Effector memory CD8-positive, alpha-beta T cell (primary cell): Measurements from ENCODE around the gene AFF3.

ENCODE experiments used
- ATAC-seq: fragments of 150-1000 bp; cut with Tn5 transposase; replicated peaks from 2 replicates; pipeline ENCODE4 v1.10.0; 2021; ENCODE audit warnings: mild to moderate bottlenecking, moderate library complexity
- DNase-seq, 3 experiments: peaks; one replicate each; pipeline ENCODE4 v3.0.0; 2021
- H3K27ac Mint-ChIP-seq, 2 donors: one replicate each; pipeline ENCODE4 v1.8.0; 2022; ENCODE audit warnings: mild to moderate bottlenecking in 2 of 2, mixed read lengths in 2 of 2, moderate library complexity in 2 of 2
- H3K27me3 Mint-ChIP-seq, 2 donors: one replicate each; pipeline ENCODE4 v1.8.0; 2022; ENCODE audit warnings: mixed read lengths in 2 of 2
- H3K36me3 Mint-ChIP-seq: one replicate; pipeline ENCODE4 v1.8.0; 2022; ENCODE audit warnings: mild to moderate bottlenecking, moderate library complexity, mixed read lengths; ENCODE audit not compliant: insufficient read depth
- H3K4me1 Mint-ChIP-seq, 2 donors: one replicate each; pipeline ENCODE4 v1.8.0; 2022; ENCODE audit warnings: low read depth in 2 of 2, mixed read lengths in 2 of 2
- H3K4me3 Mint-ChIP-seq, 2 donors: one replicate each; pipeline ENCODE4 v1.8.0; 2022; ENCODE audit warnings: mild to moderate bottlenecking in 2 of 2, mixed read lengths in 2 of 2, moderate library complexity in 2 of 2
- H3K9me3 Mint-ChIP-seq, 2 donors: one replicate each; pipeline ENCODE4 v1.8.0; 2022; ENCODE audit warnings: mixed read lengths in 2 of 2

Gene AFF3

DNA sequence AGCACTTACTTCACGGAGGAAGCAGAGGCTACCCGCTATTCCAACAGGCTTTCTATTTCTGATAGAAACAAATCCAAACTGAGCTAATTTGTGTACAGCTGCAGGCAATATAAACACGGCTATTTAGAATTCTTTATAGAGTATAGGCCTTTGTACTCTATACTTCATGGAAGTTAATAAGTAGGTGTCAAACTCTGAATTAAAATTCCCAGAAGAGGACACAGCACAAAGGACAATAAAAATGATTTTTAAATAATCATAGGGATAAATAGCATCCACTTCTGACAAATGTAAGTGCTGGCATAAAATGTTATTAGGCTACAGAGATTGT lies 261.5 kb downstream of the AFF3 start:
- no peaks in the 10 kb centered on the region for H3K4me1 Mint-ChIP-seq
- H3K4me3 Mint-ChIP-seq, result no peak overlapping the region
- peaks cover 0 to 9% of the 10 kb centered on the region in 2 donors for H3K27me3 Mint-ChIP-seq
- DNase-seq (no peak), ATAC-seq (no peak)
- no peak overlapping the region for H3K27ac Mint-ChIP-seq
- no peaks in the 10 kb centered on the region for H3K36me3 Mint-ChIP-seq
- no peaks in the 10 kb centered on the region for H3K9me3 Mint-ChIP-seq

DNA sequence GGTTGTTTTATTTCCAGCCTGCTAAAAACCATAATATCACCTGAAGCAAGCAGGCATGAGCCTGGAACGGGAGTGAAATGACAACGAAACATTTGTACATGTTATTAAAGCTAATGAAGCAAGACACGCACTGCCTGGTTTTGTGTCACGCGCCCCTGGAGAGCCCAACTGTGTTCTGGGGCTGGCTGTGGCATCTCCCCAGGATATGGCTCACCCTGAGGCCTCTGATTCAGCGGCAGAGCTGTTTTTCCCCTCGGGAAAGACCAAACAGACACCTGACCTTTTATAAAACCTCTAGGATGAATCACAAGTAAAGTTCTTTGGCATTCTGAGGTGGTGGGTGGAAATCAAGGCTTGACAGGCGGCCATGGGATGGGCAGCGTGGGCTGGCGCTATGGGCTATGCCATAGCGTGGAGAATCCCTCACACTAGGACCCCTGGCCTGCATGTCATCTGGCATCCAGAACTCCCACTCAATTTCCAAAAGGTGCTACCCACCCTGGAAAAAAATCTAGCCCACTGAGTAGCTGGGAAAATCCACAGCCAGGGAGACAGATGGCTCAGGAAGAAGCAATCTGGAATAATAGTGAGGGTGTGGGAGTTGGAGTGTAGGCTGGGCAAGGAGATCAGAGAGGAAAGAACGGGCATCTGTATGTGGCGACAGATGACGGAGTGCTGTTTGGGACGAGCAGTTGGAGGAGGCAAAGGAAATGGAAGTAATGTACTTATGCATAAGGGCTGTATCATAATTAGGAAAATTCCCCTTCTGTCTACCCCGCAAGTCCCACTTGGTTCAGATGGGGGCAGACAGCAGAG lies 262.0 kb downstream of the AFF3 start:
- ATAC-seq, result no peak
- no peak for DNase-seq
- no peak overlapping the region for H3K27ac Mint-ChIP-seq
- H3K9me3 Mint-ChIP-seq, result no peaks in the 10 kb centered on the region
- no peak overlapping the region for H3K4me3 Mint-ChIP-seq
- peaks cover 0 to 11% of the 10 kb centered on the region in 2 donors for H3K27me3 Mint-ChIP-seq
- H3K36me3 Mint-ChIP-seq, result no peaks in the 10 kb centered on the region
- H3K4me1 Mint-ChIP-seq, result no peaks in the 10 kb centered on the region

DNA sequence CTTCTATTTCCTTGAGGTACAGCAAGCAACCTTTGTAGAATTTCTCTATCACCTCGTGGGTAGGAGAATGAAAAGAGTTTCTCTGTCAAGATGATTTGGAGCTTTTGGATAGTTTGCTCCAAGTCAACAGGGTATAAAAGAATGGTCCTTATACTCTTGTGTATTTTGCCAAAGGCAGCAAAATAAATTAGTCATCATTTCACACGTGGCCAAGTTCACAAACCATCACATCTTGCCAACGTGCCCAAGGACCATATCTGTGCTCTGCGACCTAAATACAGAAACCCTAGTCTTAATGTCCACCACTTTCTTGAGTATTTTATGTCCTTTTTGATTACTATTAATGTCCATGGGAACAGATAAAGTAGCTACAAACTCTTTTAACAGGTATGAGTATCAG lies 262.9 kb downstream of the AFF3 start:
- Mint-ChIP-seq H3K4me3 (no peak overlapping the region), H3K4me1 (no peaks in the 10 kb centered on the region), H3K36me3 (no peaks in the 10 kb centered on the region), H3K27me3 (peaks cover 0 to 11% of the 10 kb centered on the region in 2 donors), H3K9me3 (no peaks in the 10 kb centered on the region), H3K27ac (no peak overlapping the region)
- DNase-seq (no peak), ATAC-seq (no peak)

DNA sequence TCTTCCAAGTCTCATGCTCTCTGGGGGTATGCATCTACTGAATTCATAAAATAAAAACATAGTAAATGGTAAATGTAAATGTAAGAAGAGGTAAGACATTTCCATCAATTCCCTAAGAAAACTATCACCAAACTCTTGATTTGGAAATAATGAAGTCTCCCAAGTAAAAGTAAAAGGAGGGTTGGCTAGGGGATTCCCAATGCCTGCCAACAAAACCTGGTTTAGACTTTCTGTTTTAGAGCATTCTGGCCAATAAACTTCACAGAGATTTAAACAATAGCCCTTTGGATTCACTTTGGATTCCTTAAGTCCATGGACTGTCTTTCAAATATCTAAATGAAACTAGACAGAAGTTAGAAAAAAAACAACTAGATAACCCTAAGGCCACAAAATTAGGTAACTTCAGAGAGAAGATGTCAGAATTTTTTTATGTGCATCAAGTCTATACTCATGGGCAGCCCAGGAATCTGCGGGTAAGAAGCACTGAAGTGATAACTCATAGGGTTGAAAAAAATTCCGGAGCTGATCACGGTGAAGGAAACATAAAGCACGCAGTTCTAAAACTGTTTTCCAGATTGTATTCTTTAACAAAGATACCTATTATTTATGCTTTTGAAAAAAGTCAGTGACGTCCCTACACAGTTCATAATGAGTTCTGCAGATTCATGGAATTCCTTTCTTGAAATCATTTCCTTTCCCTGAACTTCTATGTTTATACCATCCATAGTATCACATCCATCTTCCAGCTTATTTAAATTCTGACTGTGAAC lies 263.6 kb downstream of the AFF3 start:
- ATAC-seq, result no peak
- peaks cover 0 to 11% of the 10 kb centered on the region in 2 donors for H3K27me3 Mint-ChIP-seq
- no peaks in the 10 kb centered on the region for H3K9me3 Mint-ChIP-seq
- H3K4me3 Mint-ChIP-seq, result no peak overlapping the region
- DNase-seq, result no peak
- no peaks in the 10 kb centered on the region for H3K4me1 Mint-ChIP-seq
- H3K27ac Mint-ChIP-seq, result no peak overlapping the region
- no peaks in the 10 kb centered on the region for H3K36me3 Mint-ChIP-seq

DNA sequence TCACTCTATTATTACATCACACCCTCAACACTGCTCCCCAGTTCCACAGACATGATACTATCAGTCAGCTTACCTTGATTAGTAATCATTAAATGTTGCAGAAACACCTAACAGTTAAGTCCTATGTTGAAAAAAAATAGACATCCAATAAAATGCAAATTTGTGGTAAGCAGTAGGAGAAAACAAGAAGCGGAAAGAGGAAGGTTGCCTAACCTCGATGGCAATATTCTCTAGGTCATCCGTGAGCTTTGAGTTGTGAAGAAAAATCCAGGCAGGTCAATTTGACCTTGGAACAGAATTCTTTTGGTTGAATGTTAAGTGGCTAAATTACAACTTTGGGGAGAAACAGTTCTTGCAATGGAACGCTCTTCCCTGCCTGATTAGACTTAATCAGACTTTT lies 264.4 kb downstream of the AFF3 start:
- H3K36me3 Mint-ChIP-seq, result no peaks in the 10 kb centered on the region
- H3K4me3 Mint-ChIP-seq, result no peak overlapping the region

DNA sequence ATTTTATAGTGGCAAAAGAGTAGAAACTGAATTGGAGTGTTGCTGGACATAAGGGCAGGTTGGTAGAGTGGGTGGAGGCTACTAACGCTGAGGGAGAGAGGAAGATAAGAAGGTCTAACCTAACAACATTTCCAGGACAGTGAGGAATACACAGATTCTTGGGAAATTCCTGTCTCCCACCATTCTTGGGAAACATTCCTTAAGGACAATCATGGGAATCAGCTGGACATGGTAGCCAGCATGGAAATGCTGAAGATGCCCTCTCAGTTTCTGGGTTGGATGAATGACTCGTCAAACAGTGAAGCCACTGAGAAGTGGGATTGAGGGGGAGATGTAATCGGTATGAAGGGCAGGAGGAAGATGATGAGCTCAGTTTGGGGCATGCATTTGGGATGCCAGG lies 265.4 kb downstream of the AFF3 start:
- H3K27me3 Mint-ChIP-seq, result peaks cover 0 to 11% of the 10 kb centered on the region in 2 donors
- no peak for DNase-seq
- H3K4me3 Mint-ChIP-seq, result no peak overlapping the region
- no peak for ATAC-seq
- no peaks in the 10 kb centered on the region for H3K4me1 Mint-ChIP-seq
- no peak overlapping the region for H3K27ac Mint-ChIP-seq
- H3K9me3 Mint-ChIP-seq, result no peaks in the 10 kb centered on the region
- no peaks in the 10 kb centered on the region for H3K36me3 Mint-ChIP-seq

More for the DNA sequence above, 264.4 kb downstream of the AFF3 start:
- Mint-ChIP-seq H3K4me1 (no peaks in the 10 kb centered on the region), H3K9me3 (no peaks in the 10 kb centered on the region), H3K27me3 (peaks cover 0 to 11% of the 10 kb centered on the region in 2 donors), H3K27ac (no peak overlapping the region)
- ATAC-seq (no peak), DNase-seq (no peak)

DNA sequence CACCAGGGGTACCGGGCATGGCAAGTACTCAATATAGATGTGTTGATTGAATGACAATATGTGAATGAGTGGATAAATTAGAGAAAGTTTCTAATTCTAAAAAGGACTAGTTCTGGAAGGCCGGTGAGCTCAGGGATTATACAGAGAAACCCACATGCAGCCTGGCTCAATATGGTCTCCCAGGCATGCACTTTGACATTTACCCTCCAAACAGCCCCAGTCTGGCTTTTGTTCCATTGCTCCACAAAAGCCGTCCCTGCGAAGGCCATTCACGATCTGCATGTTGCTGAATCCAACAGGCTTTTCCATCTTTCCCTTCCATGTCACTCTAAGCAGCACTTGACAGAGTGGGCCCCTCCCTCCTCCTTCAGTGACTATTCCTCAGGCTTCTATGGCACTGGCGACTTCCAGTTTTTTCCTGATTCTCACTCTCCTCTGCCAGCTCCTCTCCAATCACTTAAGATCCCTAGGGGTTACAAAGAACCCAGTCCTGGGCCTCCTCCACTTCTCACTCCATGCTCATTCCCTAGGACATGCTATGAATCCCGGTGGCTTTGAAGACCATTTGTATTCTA lies 266.7 kb downstream of the AFF3 start:
- Mint-ChIP-seq H3K27me3 (peaks cover 0 to 11% of the 10 kb centered on the region in 2 donors), H3K4me3 (no peak overlapping the region), H3K27ac (no peak overlapping the region), H3K9me3 (no peaks in the 10 kb centered on the region), H3K36me3 (no peaks in the 10 kb centered on the region), H3K4me1 (no peaks in the 10 kb centered on the region)
- DNase-seq, result no peak
- no peak for ATAC-seq

DNA sequence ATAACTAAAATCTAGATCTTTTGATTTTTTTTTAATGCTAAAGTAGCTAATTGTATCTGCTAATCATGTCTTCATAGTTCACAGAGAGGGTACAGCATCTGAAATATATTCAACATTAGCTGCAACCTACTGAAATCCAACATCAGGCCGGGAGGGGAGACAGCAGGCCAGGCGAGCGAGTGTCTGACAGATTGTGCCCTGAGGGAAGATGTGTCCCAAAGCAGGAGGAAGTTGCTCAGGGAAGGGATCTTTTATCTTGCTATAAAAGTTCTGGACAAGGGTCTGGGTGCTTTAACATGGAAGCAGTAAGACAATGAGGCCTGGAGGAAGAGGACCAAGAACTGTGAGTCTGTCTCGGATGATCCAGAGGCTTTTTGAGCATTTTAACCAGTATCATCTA lies 274.1 kb downstream of the AFF3 start:
- no peak for ATAC-seq
- Mint-ChIP-seq H3K27me3 (peaks cover 0 to 7% of the 10 kb centered on the region in 2 donors), H3K4me1 (no peaks in the 10 kb centered on the region), H3K27ac (no peak overlapping the region), H3K4me3 (no peak overlapping the region), H3K9me3 (no peaks in the 10 kb centered on the region), H3K36me3 (no peaks in the 10 kb centered on the region)
- DNase-seq, result no peak

DNA sequence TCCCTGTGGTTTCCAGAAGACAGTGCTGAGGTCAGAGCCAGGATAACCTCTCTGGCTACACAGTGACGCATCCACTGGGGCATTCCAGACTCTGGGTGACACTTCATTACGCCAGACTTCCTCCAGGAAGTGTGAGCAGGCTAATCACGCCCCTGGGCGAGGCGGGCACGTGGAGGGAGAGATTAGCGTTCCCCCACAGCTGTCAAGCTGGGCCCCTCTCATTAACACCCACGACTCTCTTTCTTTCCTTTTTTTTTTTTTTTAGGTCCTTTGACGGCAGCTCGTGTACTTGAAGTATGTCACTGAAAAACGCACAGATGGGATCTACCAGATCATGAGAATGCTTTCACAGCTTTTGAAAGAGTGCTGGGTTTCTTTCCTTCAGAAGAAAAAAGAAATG lies 274.6 kb downstream of the AFF3 start:
- Mint-ChIP-seq H3K9me3 (no peaks in the 10 kb centered on the region), H3K36me3 (no peaks in the 10 kb centered on the region), H3K4me3 (no peak overlapping the region), H3K27ac (no peak overlapping the region), H3K4me1 (no peaks in the 10 kb centered on the region), H3K27me3 (peaks cover 0 to 7% of the 10 kb centered on the region in 2 donors)
- ATAC-seq, result no peak
- DNase-seq, result no peak

DNA sequence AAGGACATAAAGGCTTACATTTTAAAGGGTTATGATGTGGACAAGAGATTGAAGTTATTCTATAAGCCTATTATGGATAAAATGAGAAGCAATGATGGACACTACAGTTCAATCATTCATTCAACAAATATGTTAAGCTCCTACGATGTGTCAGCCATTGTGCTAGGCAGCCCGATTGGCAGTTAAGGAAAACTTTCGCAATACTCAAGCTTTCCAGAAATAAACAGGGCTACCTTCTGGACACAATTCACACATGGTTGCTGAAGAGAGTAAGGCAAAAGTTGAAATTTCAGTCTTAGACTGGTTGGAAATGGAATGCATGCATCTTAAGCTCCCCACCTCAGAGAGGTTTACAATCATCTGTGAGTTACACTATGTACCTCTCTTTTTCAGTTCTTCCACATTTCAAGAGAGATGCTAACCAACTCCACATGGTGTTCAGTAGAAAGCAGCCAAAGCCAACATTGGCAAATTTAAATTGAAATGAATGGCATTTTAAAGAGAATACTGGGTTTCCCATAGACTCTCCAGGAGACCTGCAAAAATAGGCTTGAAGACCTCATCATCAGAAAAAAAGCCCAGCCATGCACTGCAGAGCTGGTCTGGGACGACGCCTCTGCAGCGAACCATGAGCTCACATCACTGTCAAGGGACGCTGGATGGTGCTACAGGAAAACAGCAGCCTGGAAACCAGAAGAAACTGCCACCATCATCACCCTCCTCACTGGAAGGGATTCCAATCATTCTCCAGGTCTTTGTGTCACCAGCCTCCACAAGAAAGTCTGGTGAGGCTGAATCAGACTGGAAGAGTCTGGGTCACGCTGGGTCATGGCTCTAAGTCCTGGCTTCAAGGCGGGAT lies 276.3 kb downstream of the AFF3 start:
- no peak overlapping the region for H3K27ac Mint-ChIP-seq
- no peaks in the 10 kb centered on the region for H3K4me1 Mint-ChIP-seq
- H3K4me3 Mint-ChIP-seq, result no peak overlapping the region

DNA sequence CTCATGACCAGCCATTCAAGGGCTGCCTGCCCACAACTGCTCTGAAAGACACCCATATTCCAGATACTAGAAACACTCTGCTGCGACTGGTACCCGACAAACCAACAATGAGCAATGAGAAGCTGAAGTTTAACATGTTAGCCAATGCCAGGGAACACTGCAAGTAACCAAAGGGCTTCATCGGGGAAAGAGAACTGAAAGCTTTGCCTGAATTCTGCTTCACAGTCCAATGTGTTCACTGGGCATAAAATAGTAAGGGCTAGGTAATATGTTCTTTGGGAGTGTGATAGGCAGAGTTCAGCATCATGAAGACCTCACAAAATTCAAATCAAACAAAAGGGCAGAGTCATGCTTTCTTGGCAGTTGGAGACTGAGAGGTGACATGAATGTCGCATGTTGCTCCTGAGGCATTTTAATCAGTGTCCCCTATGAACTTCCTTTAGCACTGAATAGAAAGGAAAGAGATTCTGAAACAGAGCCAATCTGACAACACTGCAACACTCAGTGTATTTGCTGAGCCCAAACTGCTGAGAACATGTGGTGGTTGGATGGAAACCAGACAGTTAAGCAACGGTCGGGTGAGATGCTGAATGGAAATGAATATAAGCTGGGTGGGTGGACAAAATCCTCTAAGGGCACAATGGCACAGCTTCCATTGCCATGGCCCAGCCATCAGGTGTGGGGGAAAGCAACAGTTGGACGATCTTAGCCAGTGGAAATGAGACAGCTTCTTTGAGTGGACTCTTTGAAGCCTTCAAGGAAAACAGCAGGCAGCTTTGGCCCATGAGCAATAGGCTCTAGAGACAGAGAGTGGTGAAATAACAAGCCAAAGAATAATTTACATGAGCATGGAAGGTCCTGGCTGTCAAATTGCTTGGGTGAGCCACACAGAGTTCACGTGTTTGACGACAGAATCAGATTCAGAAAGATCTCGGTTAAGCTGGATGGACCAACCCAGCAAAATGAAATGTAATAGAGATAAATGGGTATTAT lies 277.5 kb downstream of the AFF3 start:
- H3K4me1 Mint-ChIP-seq, result no peaks in the 10 kb centered on the region
- DNase-seq, result no peak
- no peaks in the 10 kb centered on the region for H3K9me3 Mint-ChIP-seq
- H3K27me3 Mint-ChIP-seq, result peaks cover 0 to 7% of the 10 kb centered on the region in 2 donors
- no peak overlapping the region for H3K27ac Mint-ChIP-seq
- ATAC-seq, result no peak
- H3K36me3 Mint-ChIP-seq, result no peaks in the 10 kb centered on the region
- no peak overlapping the region for H3K4me3 Mint-ChIP-seq

More for the DNA sequence above, 276.3 kb downstream of the AFF3 start:
- Mint-ChIP-seq H3K27me3 (peaks cover 0 to 7% of the 10 kb centered on the region in 2 donors), H3K36me3 (no peaks in the 10 kb centered on the region), H3K9me3 (no peaks in the 10 kb centered on the region)
- ATAC-seq, result no peak
- DNase-seq, result no peak

DNA sequence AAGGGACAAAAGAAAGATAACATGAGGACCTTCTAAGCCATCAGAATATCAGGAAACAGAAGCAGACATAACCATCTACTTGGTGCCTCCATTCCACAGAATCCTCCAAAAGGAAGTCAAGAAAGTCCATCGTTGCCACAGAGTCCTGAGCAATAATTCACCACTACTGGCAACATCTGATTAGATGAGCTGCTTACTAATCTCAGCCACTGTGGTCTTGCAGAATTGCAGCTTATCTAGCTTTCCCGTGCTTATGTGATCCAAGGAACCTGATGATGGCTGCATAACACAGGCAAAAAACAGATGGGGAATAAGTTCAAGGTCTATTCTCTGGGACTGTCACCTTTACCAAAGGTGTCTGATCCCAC lies 278.5 kb downstream of the AFF3 start:
- no peak overlapping the region for H3K27ac Mint-ChIP-seq
- no peaks in the 10 kb centered on the region for H3K9me3 Mint-ChIP-seq
- H3K4me3 Mint-ChIP-seq, result no peak overlapping the region
- ATAC-seq (no peak), DNase-seq (no peak)
- H3K27me3 Mint-ChIP-seq, result peaks cover 0 to 7% of the 10 kb centered on the region in 2 donors
- no peaks in the 10 kb centered on the region for H3K36me3 Mint-ChIP-seq
- no peaks in the 10 kb centered on the region for H3K4me1 Mint-ChIP-seq
